SH-SY5Y (cell line): ENCODE measurements around the gene HORMAD2.

Experiments used
- GATA2 ChIP-seq: IDR thresholded peaks from 2 replicates; pipeline ENCODE4 v1.6.1; 2011; ENCODE audit warnings: mild to moderate bottlenecking, low read depth, low read length
- GATA3 ChIP-seq: IDR thresholded peaks from 2 replicates; pipeline ENCODE4 v1.6.1; 2011; ENCODE audit warnings: low read depth, mild to moderate bottlenecking, low read length, moderate library complexity

GRCh38 chr22:30045494-30045887 is 34.8 kb upstream of the HORMAD2 start:
- no peak for TF ChIP-seq GATA2
- TF ChIP-seq GATA3: no peak
